Measurements from ENCODE around the gene ENOX1. TPM values are rescaled to one million over a fixed set of nuclear protein-coding genes. Genes with fewer than 3 reads are reported as not detected.

The ENOX1 gene
- total and polyA plus RNA-seq, 2 of the 13 experiments (the other 11 are each of a cell fraction or from before 2014, with no cell fraction given): not detected

DNA sequence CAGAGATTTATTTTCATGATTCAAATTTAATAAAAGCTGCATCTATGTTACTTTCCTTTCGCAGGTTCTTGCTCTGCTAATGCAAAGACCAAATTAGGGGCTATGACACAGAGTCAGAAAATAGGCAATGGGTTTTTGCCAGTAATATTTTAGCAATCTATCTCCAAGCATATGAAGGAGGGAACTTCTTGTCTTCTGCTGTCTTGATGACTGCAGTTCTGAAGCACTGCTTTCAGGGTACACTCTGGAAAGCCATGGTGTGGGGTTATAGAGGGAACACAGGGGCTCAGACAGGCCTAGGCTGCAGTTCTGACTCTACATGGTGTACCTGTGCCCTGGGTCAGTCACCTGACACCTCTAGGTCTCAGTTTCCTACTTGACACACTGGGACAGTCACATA, 500.0 kb downstream of the ENOX1 start:
- WGBS (ENCODE audit: low lambda C conversion rate): 10% methylated on average over 1 of the region's 1 CpG
- Histone ChIP-seq H2AFZ (ENCODE audit: low read length) (no peak overlapping the region), H4K20me1 (ENCODE audit: insufficient read depth, low read length) (no peaks in the 10 kb centered on the region), H3K4me2 (ENCODE audit: low read depth, low read length) (no peak overlapping the region), H3K4me3 (replicated peaks in 1 of 3; ENCODE audit: insufficient read depth in 1 of 3, low read depth in 2 of 3, low read length in 3 of 3) (no peak overlapping the region), H3K9me3 (ENCODE audit: low read length) (no peaks in the 10 kb centered on the region), H3K79me2 (ENCODE audit: insufficient read depth, low read length) (no peaks in the 10 kb centered on the region), H3K36me3 (replicated peaks in 1 of 2; ENCODE audit: control insufficient read depth in 1 of 2, insufficient read depth in 2 of 2, low read length in 2 of 2) (no peaks in the 10 kb centered on the region), H3K27me3 (ENCODE audit: control insufficient read depth in 1 of 2, insufficient read depth in 2 of 2, low read length in 2 of 2) (no peaks in the 10 kb centered on the region; a peak in 1 of 5 replicates), H3K27ac (ENCODE audit: extremely low read length, insufficient read depth, low read length) (no peak overlapping the region), H3K4me1 (ENCODE audit: insufficient read depth, low read length) (no peaks in the 10 kb centered on the region), H3K9ac (ENCODE audit: insufficient read depth, low read depth, low read length) (no peak overlapping the region)
- TF ChIP-seq ZFY (CRISPR knock-in tag; IDR thresholded peaks at IDR 0.05): no peak
- no peak for TF ChIP-seq AHR (CRISPR knock-in tag; IDR thresholded peaks at IDR 0.05)
- no peak for TF ChIP-seq ZNF44 (CRISPR knock-in tag; IDR thresholded peaks at IDR 0.05)
- TF ChIP-seq ESRRA (CRISPR knock-in tag; IDR thresholded peaks at IDR 0.05; ENCODE audit: low read depth): no peak
- no peak for TF ChIP-seq SRSF4 (IDR thresholded peaks at IDR 0.05; ENCODE audit: low read depth, low read length, poor library complexity, severe bottlenecking)
- TF ChIP-seq ZNF570 (CRISPR knock-in tag; IDR thresholded peaks at IDR 0.05; ENCODE audit: borderline replicate concordance): no peak
- no peak for TF ChIP-seq ZNF138 (CRISPR knock-in tag; IDR thresholded peaks at IDR 0.05; ENCODE audit: low read depth)
- no peak for TF ChIP-seq ZNF709 (CRISPR knock-in tag; IDR thresholded peaks at IDR 0.05)
- no peak for TF ChIP-seq ETV5 (CRISPR knock-in tag; IDR thresholded peaks at IDR 0.05; ENCODE audit: borderline replicate concordance)
- TF ChIP-seq, protein P1, sequence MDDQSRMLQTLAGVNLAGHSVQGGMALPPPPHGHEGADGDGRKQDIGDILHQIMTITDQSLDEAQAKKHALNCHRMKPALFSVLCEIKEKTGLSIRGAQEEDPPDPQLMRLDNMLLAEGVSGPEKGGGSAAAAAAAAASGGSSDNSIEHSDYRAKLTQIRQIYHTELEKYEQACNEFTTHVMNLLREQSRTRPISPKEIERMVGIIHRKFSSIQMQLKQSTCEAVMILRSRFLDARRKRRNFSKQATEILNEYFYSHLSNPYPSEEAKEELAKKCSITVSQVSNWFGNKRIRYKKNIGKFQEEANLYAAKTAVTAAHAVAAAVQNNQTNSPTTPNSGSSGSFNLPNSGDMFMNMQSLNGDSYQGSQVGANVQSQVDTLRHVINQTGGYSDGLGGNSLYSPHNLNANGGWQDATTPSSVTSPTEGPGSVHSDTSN (CRISPR knock-in tag; IDR thresholded peaks at IDR 0.05; ENCODE audit: borderline replicate concordance): no peak
- TF ChIP-seq ZFAT (CRISPR knock-in tag; conservative IDR thresholded peaks at IDR 0.05): no peak
- no peak for TF ChIP-seq MXD4 (CRISPR knock-in tag; IDR thresholded peaks at IDR 0.05)
- ChIA-PET POLR2A (no interaction called here), CTCF (ENCODE audit: low intra/inter-chr PET ratio, low total read pairs) (no interaction called here)
- intact Hi-C loops (cut with micrococcal nuclease; ENCODE audit: unreplicated experiment): no loop called here
- in situ Hi-C loops (cut with HindIII; ENCODE audit: extremely low pct_ligation_motif_present, low pct_unique_long_range_greater_than_20kb): no loop called here
- no peak for ATAC-seq
- BruUV-seq (replicated peaks): no TSS peak
- no peak for FAIRE-seq
- no peak for DNase-seq (ENCODE audit: low spot score)

Data from HepG2 (cell line).